IPS-NIHi7 (cell line): ENCODE results near the gene ZNF217.
"Not testable (repeated sequence)": the region's sequence is repeated elsewhere in the genome, so short reads cannot be mapped to it uniquely, and the experiment has no call there.

Source experiments
- DNase-seq: peaks from one replicate; pipeline ENCODE4 v3.0.0; 2012; ENCODE audit warnings: mixed read lengths; ENCODE audit errors: extremely low spot score

Gene ZNF217

GRCh38 chr20:53593466-53594007, at the start of gene ZNF217:
Gene ZNF217 (minus strand): TSS chr20:53593839. CDS start chr20:53582826, 11,013 bp downstream.
- not testable (repeated sequence) for DNase-seq

- DNase-seq: peak; percentile 38
Measured at GRCh38 chr20:53643031-53643832, 49.6 kb upstream of the ZNF217 start.

- peak; percentile 55 for DNase-seq
Measured at GRCh38 chr20:53642196-53643030, 48.8 kb upstream of the ZNF217 start.

- DNase-seq: no peak
Measured at GRCh38 chr20:53639647-53640440, 46.2 kb upstream of the ZNF217 start.

GRCh38 chr20:53639128-53639527, 45.5 kb upstream of the ZNF217 start:
- DNase-seq: no peak

- DNase-seq: not testable (repeated sequence)
Measured at GRCh38 chr20:53637310-53637709, 43.7 kb upstream of the ZNF217 start.

- no peak for DNase-seq
Measured at GRCh38 chr20:53636540-53637097, 43.0 kb upstream of the ZNF217 start.

GRCh38 chr20:53635221-53635620, 41.6 kb upstream of the ZNF217 start:
- DNase-seq: no peak

GRCh38 chr20:53631909-53632662, 38.4 kb upstream of the ZNF217 start:
- no peak for DNase-seq

- no peak for DNase-seq
Measured at GRCh38 chr20:53629436-53629835, 35.8 kb upstream of the ZNF217 start.

- DNase-seq: not testable (repeated sequence)
Measured at GRCh38 chr20:53628758-53629157, 35.1 kb upstream of the ZNF217 start.

- DNase-seq: no peak
Measured at GRCh38 chr20:53628076-53628475, 34.4 kb upstream of the ZNF217 start.

- not testable (repeated sequence) for DNase-seq
Measured at GRCh38 chr20:53627001-53627400, 33.4 kb upstream of the ZNF217 start.

- DNase-seq: no peak
Measured at GRCh38 chr20:53626584-53626983, 32.9 kb upstream of the ZNF217 start.

GRCh38 chr20:53625311-53626129, 31.9 kb upstream of the ZNF217 start:
- DNase-seq: no peak

GRCh38 chr20:53624927-53625250, 31.2 kb upstream of the ZNF217 start:
- not testable (repeated sequence) for DNase-seq

- DNase-seq: peak; percentile 66
Measured at GRCh38 chr20:53623454-53624211, 30.0 kb upstream of the ZNF217 start.

- DNase-seq: no peak
Measured at GRCh38 chr20:53623134-53623453, 29.5 kb upstream of the ZNF217 start.
